GM19395 (cell line): ENCODE results near the gene PDX1.
"Not testable (repeated sequence)": the region's sequence is repeated elsewhere in the genome, so short reads cannot be mapped to it uniquely, and the experiment has no call there.

Experiments
- ATAC-seq: cut with Tn5 transposase; IDR thresholded peaks from one replicate; pipeline ENCODE4 v1.9.1; 2021; ENCODE audit warnings: mild to moderate bottlenecking, moderate library complexity; ENCODE audit not compliant: unreplicated experiment

PDX1 gene

GRCh38 chr13:27954406-27954851, 34.6 kb downstream of the PDX1 start:
- ATAC-seq: peak; percentile 28

DNA sequence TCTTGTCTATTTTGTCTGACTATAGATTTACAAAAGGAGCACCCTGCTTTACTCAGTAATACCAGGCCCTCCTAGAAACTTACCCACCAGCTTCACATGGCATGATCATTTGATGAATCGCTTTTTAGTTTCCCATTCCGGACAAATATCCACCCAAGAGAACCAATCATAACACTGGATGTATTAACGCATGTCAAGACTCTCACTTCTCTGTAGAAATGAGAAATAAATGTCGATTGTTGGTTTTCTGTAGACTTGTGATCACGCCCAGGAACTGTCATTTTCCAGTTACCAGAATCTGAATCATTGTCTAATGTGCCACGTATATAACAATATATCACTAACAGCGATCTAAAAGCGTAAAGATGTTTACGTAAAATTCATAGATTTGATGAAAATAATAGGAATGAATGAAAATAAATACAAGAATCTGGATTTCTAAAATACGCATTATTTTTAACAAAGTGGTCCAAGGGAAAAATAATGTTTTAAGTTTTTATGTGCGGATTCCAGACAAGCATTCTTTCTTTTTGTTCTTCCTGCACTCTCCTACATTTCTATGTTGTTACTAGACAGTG, 35.3 kb downstream of the PDX1 start:
- ATAC-seq: no peak

DNA sequence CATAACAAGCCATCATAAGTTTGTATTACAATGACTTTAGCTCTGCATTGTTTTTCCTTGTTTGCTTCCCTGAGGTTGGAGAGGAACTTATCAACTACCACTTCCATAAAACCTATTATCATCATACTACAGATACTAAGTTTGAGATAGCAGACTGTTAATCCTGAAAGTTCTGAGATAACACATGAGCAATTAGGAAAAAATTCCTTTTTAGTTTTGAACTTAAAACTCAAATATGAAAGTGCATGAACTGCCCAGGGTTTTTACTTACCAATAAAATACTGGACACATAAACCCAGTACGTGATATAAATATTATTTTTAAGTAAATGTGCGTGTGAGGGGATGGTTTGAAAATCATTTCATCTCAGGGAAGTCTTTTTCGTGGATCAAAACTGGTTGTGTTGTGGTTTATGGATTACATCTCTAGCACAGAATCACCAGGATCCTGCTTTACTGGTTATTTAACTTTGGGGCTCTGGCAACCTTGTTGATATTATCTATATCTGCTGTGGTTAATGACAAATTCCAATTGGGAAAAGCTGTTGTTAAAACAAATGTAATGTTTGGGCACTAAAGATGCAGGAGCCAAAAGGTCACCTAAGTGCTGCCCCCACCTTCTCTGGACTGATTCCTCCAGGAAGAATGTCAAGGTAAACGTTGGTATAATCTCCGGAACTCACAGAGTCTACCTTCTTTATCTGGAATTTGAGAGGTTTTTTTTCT, 36.9 kb downstream of the PDX1 start:
- ATAC-seq: no peak

DNA sequence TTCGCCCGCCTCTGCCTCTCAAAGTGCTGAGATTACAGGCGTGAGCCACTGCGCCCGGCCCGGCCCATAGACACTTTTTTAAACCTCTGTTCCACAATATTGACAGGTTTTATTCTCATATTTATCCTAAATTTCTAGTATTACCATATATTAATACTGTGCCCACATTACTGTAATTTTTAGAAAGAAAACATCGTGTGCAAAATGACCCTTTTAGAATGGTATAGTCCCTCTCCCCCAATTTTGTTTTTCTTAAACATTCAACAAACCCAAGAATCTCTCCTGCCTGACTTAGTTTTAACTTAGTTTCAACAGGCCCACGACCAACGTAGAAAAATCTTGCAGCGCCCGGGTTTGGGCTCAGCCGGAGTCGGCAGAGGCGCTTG, 40.2 kb downstream of the PDX1 start:
- no peak for ATAC-seq

- no peak for ATAC-seq
Observed at GRCh38 chr13:27960362-27961226, 40.8 kb downstream of the PDX1 start.

DNA sequence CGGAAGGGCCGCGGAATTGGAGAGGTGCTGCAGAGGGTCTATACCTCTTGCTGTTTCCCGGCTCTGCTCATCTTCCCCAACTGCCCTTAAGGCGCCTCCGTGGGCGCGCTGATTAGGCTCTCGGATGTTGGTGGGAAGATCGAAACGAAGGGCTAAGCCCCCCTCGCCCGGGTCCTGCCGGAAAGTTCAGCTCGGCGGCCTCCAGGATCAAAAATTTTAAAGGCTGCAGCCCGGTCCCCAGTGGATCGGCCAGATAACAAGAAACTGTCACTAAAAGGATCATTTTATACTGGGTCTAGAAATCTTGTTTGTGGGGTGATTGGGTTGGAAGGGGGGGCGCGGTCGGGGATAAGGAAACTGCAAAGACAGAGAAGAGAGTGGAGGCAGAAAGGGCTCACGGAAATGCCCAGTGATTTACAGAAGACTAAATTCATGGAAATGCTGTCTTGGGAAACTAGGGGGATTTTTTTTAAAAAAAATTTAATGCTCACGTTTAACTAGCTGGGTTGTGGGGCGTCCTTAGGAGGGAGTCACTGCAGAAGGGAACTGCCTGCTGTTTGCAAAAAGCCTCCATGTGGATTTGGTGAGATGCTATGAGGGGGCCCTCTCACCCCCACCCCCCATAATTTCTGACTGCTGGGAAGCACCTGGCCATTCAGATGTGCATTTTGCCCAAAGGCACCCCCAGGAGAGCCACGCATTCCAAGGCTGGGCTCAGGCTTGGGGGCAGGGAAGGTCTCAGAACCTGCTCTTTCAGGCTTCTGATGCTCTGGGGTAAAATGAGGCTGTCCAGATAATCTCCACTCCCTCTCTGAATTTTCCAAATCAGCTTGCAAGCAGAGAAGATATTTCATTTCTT, 41.7 kb downstream of the PDX1 start:
- ATAC-seq: no peak

GRCh38 chr13:27962128-27962841, 42.5 kb downstream of the PDX1 start:
- no peak for ATAC-seq

DNA sequence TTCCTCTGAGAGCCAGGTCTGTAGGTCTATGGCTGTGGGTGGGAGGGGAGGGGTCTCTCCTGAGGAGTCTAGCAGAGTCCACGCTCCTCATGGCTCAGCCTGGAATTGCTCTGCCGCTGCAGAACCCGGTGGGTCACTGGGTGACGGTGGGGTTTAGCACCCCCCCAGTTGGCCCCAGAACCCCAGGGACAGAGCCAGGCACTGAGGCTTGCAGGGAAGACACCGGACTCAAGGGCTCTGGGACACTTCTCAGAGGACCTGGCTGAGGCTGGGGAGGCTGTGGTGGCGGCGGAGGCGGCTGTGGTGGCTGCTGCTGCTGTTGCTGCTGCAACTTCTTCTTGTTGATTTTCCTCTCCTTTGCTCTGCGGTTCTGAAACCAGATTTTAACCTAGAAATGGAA, 43.2 kb downstream of the PDX1 start:
- no peak for ATAC-seq

- ATAC-seq: no peak
Observed at GRCh38 chr13:27963491-27963890, 43.7 kb downstream of the PDX1 start.

DNA sequence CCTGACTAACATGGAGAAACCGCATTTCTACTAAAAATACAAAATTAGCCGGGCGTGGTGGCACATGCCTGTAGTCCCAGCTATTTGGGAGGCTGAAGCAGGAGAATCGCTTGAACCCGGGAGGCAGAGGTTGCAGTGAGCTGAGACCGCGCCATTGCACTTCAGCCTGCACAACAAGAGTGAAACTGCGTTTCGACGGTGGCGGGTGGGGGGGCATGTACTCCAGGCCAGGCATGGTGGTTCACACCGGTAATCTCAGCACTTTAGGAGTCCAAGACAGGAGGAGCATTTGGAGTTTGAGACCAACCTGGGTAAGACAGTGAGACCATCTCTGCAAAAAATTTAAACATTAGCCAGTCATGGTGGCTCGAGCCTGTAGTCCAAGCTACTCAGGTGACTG, 44.4 kb downstream of the PDX1 start:
- ATAC-seq: not testable (repeated sequence)

DNA sequence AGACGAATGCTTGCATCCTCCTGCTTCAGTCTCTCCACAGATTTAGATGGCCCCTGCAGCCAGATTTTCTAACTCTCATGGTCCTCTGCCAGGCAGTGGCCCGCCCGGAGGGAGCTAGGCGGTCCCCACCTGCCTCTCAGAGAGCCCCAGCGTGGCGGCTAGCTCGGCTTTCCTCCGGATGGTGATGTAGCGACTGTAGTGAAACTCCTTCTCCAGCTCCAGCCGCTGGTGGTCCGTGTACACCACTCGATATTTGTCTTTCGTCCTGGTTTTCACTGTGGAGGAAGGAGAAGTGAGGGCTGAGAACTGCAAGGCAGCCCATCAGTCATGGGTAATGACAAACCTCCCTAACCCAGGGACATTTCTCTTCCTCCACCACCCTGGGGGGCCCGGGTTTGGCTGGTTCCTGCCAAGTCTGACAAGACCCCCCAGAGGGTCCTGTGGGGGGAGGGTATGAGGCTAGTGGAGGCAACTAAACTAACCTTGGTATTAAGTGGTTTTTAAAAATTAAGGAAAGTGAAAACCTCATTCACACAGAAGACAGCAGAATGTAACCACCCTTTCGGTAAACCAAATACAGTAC, 45.0 kb downstream of the PDX1 start:
- ATAC-seq: no peak

DNA sequence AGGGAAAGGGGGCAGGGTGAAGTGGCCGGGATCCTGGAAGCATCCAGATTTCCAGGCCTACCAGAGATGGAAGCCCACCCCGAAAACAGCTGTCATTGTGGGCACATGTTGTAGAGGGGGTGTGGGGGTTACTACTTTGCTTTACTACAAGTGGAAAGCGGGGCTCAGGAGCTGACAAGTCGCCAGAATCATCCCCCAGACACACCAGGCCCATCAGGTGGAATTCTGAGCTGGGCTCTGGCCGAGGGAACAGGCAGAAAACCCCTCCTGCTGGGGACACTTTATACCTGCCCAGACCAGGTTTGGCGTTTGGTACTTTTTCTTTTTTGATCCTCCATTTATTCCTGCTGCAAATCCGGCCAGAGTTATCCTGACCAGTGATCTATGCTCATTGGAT, 45.5 kb downstream of the PDX1 start:
- no peak for ATAC-seq

DNA sequence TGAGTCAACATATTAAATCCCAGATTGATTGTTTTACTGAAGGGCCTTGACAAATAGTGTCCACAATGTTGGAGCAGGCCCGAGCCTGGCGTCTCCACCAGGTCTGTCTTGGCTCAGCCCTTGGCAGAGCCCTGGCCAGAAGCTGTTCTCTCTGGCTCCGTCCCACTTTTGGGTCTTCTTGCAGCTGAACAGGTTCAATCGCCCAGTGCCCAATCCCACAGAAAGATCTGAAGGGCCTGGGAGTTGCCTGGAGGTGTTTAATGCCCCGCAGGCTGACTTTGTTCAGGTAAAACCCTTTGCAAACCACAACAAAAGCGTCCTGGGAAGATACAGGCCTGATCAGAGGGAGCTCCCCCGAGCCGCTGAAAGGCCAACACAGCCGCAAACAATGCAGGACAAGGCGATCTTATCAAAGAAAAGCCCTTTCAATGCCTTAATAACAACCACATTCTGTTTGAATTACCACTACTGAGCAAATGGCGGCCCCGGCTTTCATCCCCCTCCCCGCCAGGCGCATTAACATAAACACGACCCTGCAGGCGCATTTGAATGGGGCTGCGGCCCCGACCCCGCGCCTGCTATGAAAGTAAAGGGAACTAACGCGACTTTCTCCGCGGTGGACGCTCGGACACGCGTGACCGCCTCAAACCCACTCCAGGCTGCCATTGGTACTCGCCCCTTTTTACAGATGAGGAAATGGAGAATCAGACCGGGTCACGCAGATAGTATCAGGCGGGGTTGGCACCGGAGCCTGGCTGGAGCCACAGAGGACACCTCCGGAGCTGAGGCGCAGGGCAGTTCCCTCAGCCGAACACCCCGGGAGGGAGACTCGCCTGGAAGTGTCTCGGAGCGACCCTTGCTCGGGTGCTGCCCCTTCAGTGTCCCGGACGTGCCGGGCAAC, 46.2 kb downstream of the PDX1 start:
- ATAC-seq: no peak

- no peak for ATAC-seq
Observed at GRCh38 chr13:27966641-27967202, 46.9 kb downstream of the PDX1 start.

- ATAC-seq: no peak
Observed at GRCh38 chr13:27967203-27967735, 47.5 kb downstream of the PDX1 start.

GRCh38 chr13:27967736-27968315, 48.0 kb downstream of the PDX1 start:
- no peak for ATAC-seq

- no peak for ATAC-seq
Observed at GRCh38 chr13:27968316-27969081, 48.7 kb downstream of the PDX1 start.
